ENCODE measurements around the gene GPS2. TPM values are rescaled to one million over a fixed set of nuclear protein-coding genes. Genes with fewer than 3 reads are reported as not detected.
A peak's percentile ranks its signal among the peaks of the same experiment; 100 is the strongest.

The GPS2 gene
- total RNA-seq, 1 experiment from 2014 or later, result 62.6 TPM

DNA sequence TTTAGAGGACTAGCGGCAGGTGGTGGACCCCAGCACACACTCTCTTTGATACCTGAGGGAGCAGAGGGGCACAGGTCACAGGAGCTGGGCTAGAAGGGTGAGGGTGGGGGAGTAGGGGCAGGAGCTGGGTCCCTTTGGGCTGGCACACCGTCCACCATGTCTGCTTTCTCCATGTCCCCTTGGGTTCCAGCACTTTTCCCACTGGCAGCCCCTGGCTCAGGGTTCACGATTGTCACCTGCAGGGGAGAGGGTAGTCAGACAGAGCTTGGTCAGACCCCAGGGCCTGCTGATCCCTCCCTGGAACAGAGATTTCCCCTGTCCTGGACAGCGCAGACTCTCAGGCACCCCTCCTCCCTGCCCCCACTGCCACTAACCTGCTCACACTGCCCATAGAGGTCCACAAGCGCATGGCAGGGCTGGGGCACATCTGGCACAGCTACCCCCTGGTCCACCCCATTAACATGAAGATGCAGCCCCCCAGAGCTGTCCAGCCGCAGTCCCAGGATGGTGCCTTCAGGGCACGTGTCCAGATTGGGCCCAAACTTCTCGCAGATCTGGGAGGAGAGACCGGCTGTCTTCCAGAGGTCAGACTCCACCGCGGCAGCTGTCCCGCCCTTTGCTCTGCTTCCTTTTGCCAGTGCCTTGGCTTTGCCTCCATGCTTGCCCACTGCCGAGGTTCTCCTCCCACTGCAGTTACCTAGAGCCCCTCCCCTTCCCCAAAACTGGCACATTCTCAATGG lies 3.1 kb upstream of the GPS2 start:
- DNase-seq, result no peak
- peak overlapping the region in 1 of 2 experiments; percentile 14; a peak in 1 of 5 replicates for H3K4me3 Mint-ChIP-seq
- WGBS (ENCODE audit: extremely low coverage, insufficient read length, low lambda C conversion rate), result no CpG with 5 or more reads among the region's 13 CpGs
- H3K27ac ChIP-seq (ENCODE audit: insufficient read length, low read depth, low read length), result no peak overlapping the region
- no peaks in the 10 kb centered on the region; a peak in 1 of 5 replicates for H3K9me3 Mint-ChIP-seq
- H3K27me3 ChIP-seq (ENCODE audit: insufficient read depth, low read length), result no peaks in the 10 kb centered on the region
- H3T11ph ChIP-seq (ENCODE audit: low read length), result no peak overlapping the region
- H3K4ac ChIP-seq (ENCODE audit: low read depth, low read length), result no peak overlapping the region
- H2BK15ac ChIP-seq (ENCODE audit: low read depth, low read length), result no peak overlapping the region
- no peak overlapping the region for H3K23ac ChIP-seq (ENCODE audit: insufficient read length, low read depth, low read length)
- H2BK12ac ChIP-seq (ENCODE audit: insufficient read length, low read depth, low read length), result no peak overlapping the region
- H3K4me1 ChIP-seq (ENCODE audit: insufficient read depth, low read length), result no peaks in the 10 kb centered on the region
- no peak overlapping the region for H2AFZ ChIP-seq (ENCODE audit: low read length)
- H3K27me3 Mint-ChIP-seq (ENCODE audit: low read depth), result no peaks in the 10 kb centered on the region
- H3K56ac ChIP-seq (ENCODE audit: insufficient read length, low read depth, low read length), result no peak overlapping the region
- no peak overlapping the region for H2AK5ac ChIP-seq (ENCODE audit: insufficient read length, low read length)
- no peaks in the 10 kb centered on the region for H3K9me3 ChIP-seq (ENCODE audit: control insufficient read depth, low read depth, low read length)
- no peak overlapping the region for H3K27ac Mint-ChIP-seq
- H4K20me1 ChIP-seq (ENCODE audit: control insufficient read depth, insufficient read depth, insufficient read length), result no peaks in the 10 kb centered on the region
- no peak overlapping the region for H2BK5ac ChIP-seq (ENCODE audit: insufficient read length, low read length)
- TF ChIP-seq, protein P1, sequence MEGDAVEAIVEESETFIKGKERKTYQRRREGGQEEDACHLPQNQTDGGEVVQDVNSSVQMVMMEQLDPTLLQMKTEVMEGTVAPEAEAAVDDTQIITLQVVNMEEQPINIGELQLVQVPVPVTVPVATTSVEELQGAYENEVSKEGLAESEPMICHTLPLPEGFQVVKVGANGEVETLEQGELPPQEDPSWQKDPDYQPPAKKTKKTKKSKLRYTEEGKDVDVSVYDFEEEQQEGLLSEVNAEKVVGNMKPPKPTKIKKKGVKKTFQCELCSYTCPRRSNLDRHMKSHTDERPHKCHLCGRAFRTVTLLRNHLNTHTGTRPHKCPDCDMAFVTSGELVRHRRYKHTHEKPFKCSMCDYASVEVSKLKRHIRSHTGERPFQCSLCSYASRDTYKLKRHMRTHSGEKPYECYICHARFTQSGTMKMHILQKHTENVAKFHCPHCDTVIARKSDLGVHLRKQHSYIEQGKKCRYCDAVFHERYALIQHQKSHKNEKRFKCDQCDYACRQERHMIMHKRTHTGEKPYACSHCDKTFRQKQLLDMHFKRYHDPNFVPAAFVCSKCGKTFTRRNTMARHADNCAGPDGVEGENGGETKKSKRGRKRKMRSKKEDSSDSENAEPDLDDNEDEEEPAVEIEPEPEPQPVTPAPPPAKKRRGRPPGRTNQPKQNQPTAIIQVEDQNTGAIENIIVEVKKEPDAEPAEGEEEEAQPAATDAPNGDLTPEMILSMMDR (conservative IDR thresholded peaks at IDR 0.05), result no peak
- no peak overlapping the region for H3K14ac ChIP-seq (ENCODE audit: insufficient read depth, low read length)
- H3K23me2 ChIP-seq (ENCODE audit: insufficient read length, low read depth, low read length, poor library complexity, severe bottlenecking), result peaks cover 10% of the 10 kb centered on the region
- no peaks in the 10 kb centered on the region for H3K79me1 ChIP-seq (ENCODE audit: insufficient read depth, low read depth, low read length, poor library complexity, severe bottlenecking)
- no peak overlapping the region for H4K8ac ChIP-seq (replicated peaks; ENCODE audit: insufficient read length, low read depth, low read length)
- no peak overlapping the region for H2BK20ac ChIP-seq (ENCODE audit: low read depth, low read length, poor library complexity, severe bottlenecking)
- no peak overlapping the region for H3K4me2 ChIP-seq (ENCODE audit: insufficient read depth, insufficient read length, low read length)
- peaks cover 43 to 78% (median 74%) of the 10 kb centered on the region in 3 experiments; a peak in 6 of 7 replicates for H3K36me3 Mint-ChIP-seq (ENCODE audit: insufficient read depth in 1 of 3, low read depth in 3 of 3)
- H4K91ac ChIP-seq (ENCODE audit: insufficient read length, low read depth, low read length), result no peak overlapping the region
- H3K4me1 Mint-ChIP-seq, result peaks cover 11 to 16% of the 10 kb centered on the region in 2 experiments
- H2BK120ac ChIP-seq (ENCODE audit: low read depth, low read length, poor library complexity, severe bottlenecking), result no peak overlapping the region
- no peak overlapping the region for H3K18ac ChIP-seq (ENCODE audit: insufficient read length, low read depth, low read length)
- H3K9ac ChIP-seq (ENCODE audit: extremely low read depth, insufficient read length, low read length), result no peak overlapping the region
- H3K79me2 ChIP-seq (ENCODE audit: insufficient read depth, low read length), result no peaks in the 10 kb centered on the region
- H4K5ac ChIP-seq (ENCODE audit: insufficient read length, low read depth, low read length), result no peak overlapping the region

Measured in H9 (cell line).